Measurements from ENCODE around the gene NHSL2. TPM values are rescaled to one million over a fixed set of nuclear protein-coding genes. Genes with fewer than 3 reads are reported as not detected.

The NHSL2 gene
- total and polyA plus RNA-seq, 8 donors, result under 0.01 to 6.4 (median 1.7) TPM

DNA sequence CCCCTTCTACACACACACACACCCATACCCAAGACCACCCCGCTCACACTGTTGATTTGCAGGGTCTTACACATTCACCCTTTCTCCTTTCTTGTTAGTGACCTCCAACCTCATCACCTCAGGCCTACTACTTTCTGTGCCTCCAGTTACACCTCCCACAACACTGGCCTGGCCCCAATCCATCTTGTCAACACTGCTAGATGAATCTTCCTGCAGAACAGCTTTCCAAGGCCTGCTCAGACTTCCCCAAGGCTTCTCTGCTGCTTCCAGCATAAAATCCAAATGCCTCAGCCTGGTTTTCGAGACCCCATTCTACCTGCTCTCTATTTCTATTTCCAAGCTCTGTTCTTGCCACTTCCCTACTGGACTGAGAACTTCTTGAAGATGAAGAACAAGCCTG lies 79.9 kb downstream of the NHSL2 start:
- Histone ChIP-seq H3K27ac (no peak overlapping the region), H3K36me3 (no peaks in the 10 kb centered on the region), H3K4me1 (peaks cover 0 to 19% (median 0%) of the 10 kb centered on the region in 4 donors), H3K4me3 (no peak overlapping the region), H3K9me3 (no peaks in the 10 kb centered on the region), H3K27me3 (peaks cover 0 to 16% (median 0%) of the 10 kb centered on the region in 3 donors)
- DNase-seq, result no peak
- intact Hi-C loops (cut with DNase I; ENCODE audit: low total_unique reads), result no loop called here
- 63 to 100% (median 88%) methylated on average over 2 of the region's 2 CpGs for WGBS, 5 donors
- TF ChIP-seq, protein P1, sequence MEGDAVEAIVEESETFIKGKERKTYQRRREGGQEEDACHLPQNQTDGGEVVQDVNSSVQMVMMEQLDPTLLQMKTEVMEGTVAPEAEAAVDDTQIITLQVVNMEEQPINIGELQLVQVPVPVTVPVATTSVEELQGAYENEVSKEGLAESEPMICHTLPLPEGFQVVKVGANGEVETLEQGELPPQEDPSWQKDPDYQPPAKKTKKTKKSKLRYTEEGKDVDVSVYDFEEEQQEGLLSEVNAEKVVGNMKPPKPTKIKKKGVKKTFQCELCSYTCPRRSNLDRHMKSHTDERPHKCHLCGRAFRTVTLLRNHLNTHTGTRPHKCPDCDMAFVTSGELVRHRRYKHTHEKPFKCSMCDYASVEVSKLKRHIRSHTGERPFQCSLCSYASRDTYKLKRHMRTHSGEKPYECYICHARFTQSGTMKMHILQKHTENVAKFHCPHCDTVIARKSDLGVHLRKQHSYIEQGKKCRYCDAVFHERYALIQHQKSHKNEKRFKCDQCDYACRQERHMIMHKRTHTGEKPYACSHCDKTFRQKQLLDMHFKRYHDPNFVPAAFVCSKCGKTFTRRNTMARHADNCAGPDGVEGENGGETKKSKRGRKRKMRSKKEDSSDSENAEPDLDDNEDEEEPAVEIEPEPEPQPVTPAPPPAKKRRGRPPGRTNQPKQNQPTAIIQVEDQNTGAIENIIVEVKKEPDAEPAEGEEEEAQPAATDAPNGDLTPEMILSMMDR (IDR thresholded peaks at IDR 0.05), result no peak
- TF ChIP-seq POLR2A (IDR thresholded peaks at IDR 0.05), result no peak
- TF ChIP-seq EP300 (IDR thresholded peaks at IDR 0.05), result no peak
- no peak for TF ChIP-seq POLR2AphosphoS5 (IDR thresholded peaks at IDR 0.05)

DNA sequence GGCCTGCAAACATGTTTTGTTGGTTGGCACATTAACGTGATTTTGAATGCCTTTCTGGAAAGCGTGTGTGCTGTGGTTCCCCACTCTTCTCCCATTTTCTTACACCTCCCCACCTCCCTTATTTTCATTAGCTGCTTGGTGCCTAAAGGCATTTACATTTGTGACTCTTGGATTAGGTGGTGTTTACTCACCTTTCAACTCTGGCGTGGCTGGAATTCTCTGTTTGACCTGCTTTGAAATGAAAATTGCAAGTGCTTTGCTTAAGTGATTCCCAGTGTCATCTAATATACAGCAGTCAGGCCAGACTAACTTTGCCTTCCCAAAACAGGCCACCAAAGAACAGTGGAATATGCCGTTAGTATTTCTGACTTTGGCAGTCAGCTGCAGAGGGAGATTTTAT lies 80.5 kb downstream of the NHSL2 start:
- no peaks in the 10 kb centered on the region for H3K9me3 ChIP-seq
- H3K27ac ChIP-seq, result no peak overlapping the region
- H3K36me3 ChIP-seq, result no peaks in the 10 kb centered on the region
- intact Hi-C loops (cut with DNase I; ENCODE audit: low total_unique reads), result no loop called here
- peaks cover 0 to 16% (median 0%) of the 10 kb centered on the region in 3 donors for H3K27me3 ChIP-seq
- peaks cover 0 to 19% (median 0%) of the 10 kb centered on the region in 4 donors for H3K4me1 ChIP-seq
- 42 to 61% (median 54%) methylated on average over 4 of the region's 4 CpGs for WGBS, 5 donors
- TF ChIP-seq POLR2A (IDR thresholded peaks at IDR 0.05), result no peak
- TF ChIP-seq EP300 (IDR thresholded peaks at IDR 0.05), result no peak
- TF ChIP-seq, protein P1 (IDR thresholded peaks at IDR 0.05), result no peak
- no peak overlapping the region for H3K4me3 ChIP-seq
- no peak for DNase-seq

DNA sequence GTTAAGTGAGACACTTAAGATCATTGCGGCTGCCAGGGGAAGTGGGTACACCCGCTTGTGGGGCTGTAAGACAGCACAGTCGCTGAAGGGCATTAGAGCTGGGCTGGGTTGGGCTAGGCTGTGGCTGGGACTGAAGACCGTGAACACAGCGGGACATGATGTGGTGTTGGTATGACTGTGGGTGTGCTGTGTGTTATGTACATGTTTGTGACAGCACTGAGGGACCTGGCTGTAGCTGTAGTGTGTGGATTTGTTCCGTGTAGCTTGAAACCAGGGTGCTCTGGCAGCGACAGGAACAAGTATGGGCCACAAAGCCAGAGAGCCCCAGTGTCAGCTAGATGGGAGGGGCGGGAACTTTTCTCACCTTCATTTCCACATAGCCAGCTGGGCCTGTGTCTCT lies 82.1 kb downstream of the NHSL2 start:
- no peak for DNase-seq
- Histone ChIP-seq H3K9me3 (no peaks in the 10 kb centered on the region), H3K36me3 (no peaks in the 10 kb centered on the region), H3K27ac (no peak overlapping the region), H3K27me3 (peaks cover 0 to 16% (median 0%) of the 10 kb centered on the region in 3 donors), H3K4me1 (peaks cover 0 to 19% (median 0%) of the 10 kb centered on the region in 4 donors), H3K4me3 (no peak overlapping the region)
- 35 to 54% (median 47%) methylated on average over 6 to 8 of the region's 8 CpGs for WGBS, 5 donors
- TF ChIP-seq EP300 (IDR thresholded peaks at IDR 0.05), result no peak
- TF ChIP-seq, protein P1 (IDR thresholded peaks at IDR 0.05), result no peak
- no peak for TF ChIP-seq POLR2AphosphoS5 (IDR thresholded peaks at IDR 0.05)
- no peak for TF ChIP-seq POLR2A (IDR thresholded peaks at IDR 0.05)
- intact Hi-C loops (cut with DNase I; ENCODE audit: low total_unique reads), result no loop called here

DNA sequence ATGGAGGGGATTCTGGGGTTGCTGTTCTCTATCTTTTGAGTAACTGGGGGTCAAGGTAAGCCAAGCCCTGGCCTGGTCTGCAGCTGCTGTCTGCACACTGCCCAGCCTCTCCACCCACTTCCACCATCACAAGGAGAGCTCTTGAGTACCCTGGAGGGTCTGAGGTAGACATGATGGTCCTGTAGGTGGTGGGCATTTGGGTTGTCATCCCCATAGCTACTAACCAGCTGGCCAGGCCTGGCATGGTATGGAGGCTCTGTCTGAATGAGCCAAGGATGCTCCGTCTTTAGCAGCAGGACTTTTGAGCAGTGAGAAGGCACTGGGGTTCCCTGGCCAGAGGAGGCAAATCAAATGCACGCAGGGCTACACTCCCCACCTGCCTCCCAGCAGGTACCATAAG lies 82.7 kb downstream of the NHSL2 start:
- peaks cover 0 to 13% (median 0%) of the 10 kb centered on the region in 3 donors for H3K27me3 ChIP-seq
- 61 to 100% (median 87%) methylated on average over 1 to 2 of the region's 2 CpGs for WGBS, 5 donors
- H3K4me1 ChIP-seq, result peaks cover 0 to 19% (median 0%) of the 10 kb centered on the region in 4 donors
- no peaks in the 10 kb centered on the region for H3K36me3 ChIP-seq
- no peaks in the 10 kb centered on the region for H3K9me3 ChIP-seq
- no peak for DNase-seq
- H3K27ac ChIP-seq, result no peak overlapping the region
- intact Hi-C loops (cut with DNase I; ENCODE audit: low total_unique reads), result no loop called here
- TF ChIP-seq, protein P1 (IDR thresholded peaks at IDR 0.05), result no peak
- TF ChIP-seq EP300 (IDR thresholded peaks at IDR 0.05) (no peak), POLR2A (IDR thresholded peaks at IDR 0.05) (no peak), POLR2AphosphoS5 (IDR thresholded peaks at IDR 0.05) (no peak)
- no peak overlapping the region for H3K4me3 ChIP-seq
